Measurements from ENCODE around the gene ANKRD39. TPM values are rescaled to one million over a fixed set of nuclear protein-coding genes. Genes with fewer than 3 reads are reported as not detected.

ANKRD39 gene
- total and polyA plus RNA-seq, 2 of the 4 experiments (the other 2 are of a cell fraction), result 12.5 to 17.0 TPM

GRCh38 chr2:96893289-96894150, 35.7 kb upstream of the ANKRD39 start:
- 100% methylated on average over 2 of the region's 16 CpGs; no CpG with 5 or more reads in 1 of the 2 experiments for WGBS, 2 experiments (ENCODE audit: extremely low coverage in 2 of 2, insufficient read length in 1 of 2)
- intact Hi-C loops (cut with micrococcal nuclease), result no loop called here
- CTCF ChIA-PET, result no interaction called here

More at GRCh38 chr2:96893289-96894150, 35.7 kb upstream of the ANKRD39 start:
- no peak overlapping the region; the same call in 2 of the 3 replicates for H2BK15ac ChIP-seq (ENCODE audit: low read depth, low read length)
- POLR2A ChIA-PET (ENCODE audit: unreplicated experiment), result no interaction called here
- no peak overlapping the region for H2BK20ac ChIP-seq (ENCODE audit: low read depth, low read length)
- no peaks in the 10 kb centered on the region for H3K36me3 ChIP-seq (ENCODE audit: control insufficient read depth, insufficient read depth, low read length)
- no peak overlapping the region for H3K4me3 ChIP-seq (ENCODE audit: insufficient read depth, low read depth, low read length)
- TF ChIP-seq, protein P1, sequence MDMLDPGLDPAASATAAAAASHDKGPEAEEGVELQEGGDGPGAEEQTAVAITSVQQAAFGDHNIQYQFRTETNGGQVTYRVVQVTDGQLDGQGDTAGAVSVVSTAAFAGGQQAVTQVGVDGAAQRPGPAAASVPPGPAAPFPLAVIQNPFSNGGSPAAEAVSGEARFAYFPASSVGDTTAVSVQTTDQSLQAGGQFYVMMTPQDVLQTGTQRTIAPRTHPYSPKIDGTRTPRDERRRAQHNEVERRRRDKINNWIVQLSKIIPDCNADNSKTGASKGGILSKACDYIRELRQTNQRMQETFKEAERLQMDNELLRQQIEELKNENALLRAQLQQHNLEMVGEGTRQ (IDR thresholded peaks at IDR 0.05; ENCODE audit: low read depth, low read length), result no peak
- TF ChIP-seq CTCF (conservative IDR thresholded peaks at IDR 0.05; ENCODE audit: low read depth, low read length), result no peak
- no peak for TF ChIP-seq BHLHE40 (IDR thresholded peaks at IDR 0.05; ENCODE audit: low read depth, low read length)
- peaks cover 13% of the 10 kb centered on the region for H3K9me1 ChIP-seq (ENCODE audit: insufficient read depth, low read length)
- no peak overlapping the region for H3K4ac ChIP-seq (ENCODE audit: low read depth, low read length)
- H3K79me1 ChIP-seq (ENCODE audit: low read depth in 1 of 2, low read length in 2 of 2), result no peaks in the 10 kb centered on the region
- H3K14ac ChIP-seq (replicated peaks; ENCODE audit: low read depth, low read length), result no peak overlapping the region; the same call in 1 of the 2 replicates
- no peak overlapping the region for H3K27ac ChIP-seq (ENCODE audit: insufficient read depth, low read length)
- H2AFZ ChIP-seq (replicated peaks; ENCODE audit: low read length, poor library complexity), result peak overlapping the region; percentile 7
- no peak overlapping the region for H3K4me2 ChIP-seq (ENCODE audit: low read depth, low read length)
- no peaks in the 10 kb centered on the region for H4K20me1 ChIP-seq (ENCODE audit: insufficient read depth, low read length)
- no peak overlapping the region; the same call in 1 of the 2 replicates for H3K23ac ChIP-seq (ENCODE audit: low read depth, low read length)
- H3K18ac ChIP-seq (ENCODE audit: low read depth, low read length), result no peak overlapping the region
- no peaks in the 10 kb centered on the region for H3K9me3 ChIP-seq (ENCODE audit: control insufficient read depth, insufficient read depth, low read length)
- in situ Hi-C loops (cut with MboI; ENCODE audit: low sequenced_read_pairs) (no loop called here), dilution Hi-C loops (cut with HindIII; ENCODE audit: low sequenced_read_pairs, unreplicated experiment) (no loop called here)
- H3K56ac ChIP-seq (ENCODE audit: extremely low read depth, insufficient read depth, low read length), result no peak overlapping the region
- peaks cover 12% of the 10 kb centered on the region for H3K4me1 ChIP-seq (ENCODE audit: control insufficient read depth, insufficient read depth, low read length)
- ATAC-seq (ENCODE audit: low read depth) (no peak), DNase-seq (no peak)
- no peak overlapping the region for H4K91ac ChIP-seq (ENCODE audit: insufficient read depth, low read depth, low read length)
- H2BK120ac ChIP-seq (ENCODE audit: low read depth, low read length), result no peak overlapping the region
- H2AK9ac ChIP-seq (replicated peaks; ENCODE audit: low read depth, low read length, poor library complexity), result peak overlapping the region; percentile 39
- H4K8ac ChIP-seq (ENCODE audit: low read depth in 2 of 2, low read length in 2 of 2), result no peak overlapping the region
- no peak overlapping the region for H2BK5ac ChIP-seq (ENCODE audit: low read depth, low read length, poor library complexity, severe bottlenecking)
- H3K9ac ChIP-seq (ENCODE audit: low read depth, low read length), result no peak overlapping the region
- no peak overlapping the region for H4K5ac ChIP-seq (ENCODE audit: low read depth, low read length)
- no peaks in the 10 kb centered on the region for H3K27me3 ChIP-seq (ENCODE audit: control insufficient read depth, insufficient read depth, low read length)
- peak overlapping the region; percentile 30 for H2AK5ac ChIP-seq (ENCODE audit: low read depth, low read length)
- BruUV-seq (replicated peaks), result no TSS peak

All from IMR-90 (cell line).